Pulmonary artery endothelial cell (primary cell): ENCODE results near the gene EMX2. TPM values are rescaled to one million over a fixed set of nuclear protein-coding genes. Genes with fewer than 3 reads are reported as not detected.
"Not testable (repeated sequence)": the region's sequence is repeated elsewhere in the genome, so short reads cannot be mapped to it uniquely, and the experiment has no call there.

ENCODE experiments used
- DNase-seq: peaks from one replicate; pipeline ENCODE4 v3.0.0-alpha.2; 2011; ENCODE audit warnings: low read depth, low spot score
- total RNA-seq: library from RNA; depleted of rRNA; stranded (reverse); fragments of >200 nt; gene quantifications from 2 replicates; pipeline ENCODE4 v1.2.3, GENCODE V29; 2014

EMX2 gene
- total RNA-seq, result not detected in 2 replicates

DNA sequence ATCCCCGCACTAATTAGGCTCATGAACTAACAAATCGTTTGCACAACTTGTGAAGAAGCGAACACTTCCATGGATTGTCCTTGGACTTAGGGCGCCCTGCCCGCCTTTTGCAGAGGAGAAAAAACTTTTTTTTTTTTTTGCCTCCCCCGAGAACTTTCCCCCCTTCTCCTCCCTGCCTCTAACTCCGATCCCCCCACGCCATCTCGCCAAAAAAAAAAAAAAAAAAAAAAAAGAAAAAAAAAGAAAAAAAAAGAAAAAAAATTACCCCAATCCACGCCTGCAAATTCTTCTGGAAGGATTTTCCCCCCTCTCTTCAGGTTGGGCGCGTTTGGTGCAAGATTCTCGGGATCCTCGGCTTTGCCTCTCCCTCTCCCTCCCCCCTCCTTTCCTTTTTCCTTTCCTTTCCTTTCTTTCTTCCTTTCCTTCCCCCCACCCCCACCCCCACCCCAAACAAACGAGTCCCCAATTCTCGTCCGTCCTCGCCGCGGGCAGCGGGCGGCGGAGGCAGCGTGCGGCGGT is at the start of gene EMX2:
EMX2 (plus strand) TSS at position 41 of the 519 bp plus-strand sequence. CDS start 522 bp downstream, outside the sequence.
- no peak for DNase-seq

DNA sequence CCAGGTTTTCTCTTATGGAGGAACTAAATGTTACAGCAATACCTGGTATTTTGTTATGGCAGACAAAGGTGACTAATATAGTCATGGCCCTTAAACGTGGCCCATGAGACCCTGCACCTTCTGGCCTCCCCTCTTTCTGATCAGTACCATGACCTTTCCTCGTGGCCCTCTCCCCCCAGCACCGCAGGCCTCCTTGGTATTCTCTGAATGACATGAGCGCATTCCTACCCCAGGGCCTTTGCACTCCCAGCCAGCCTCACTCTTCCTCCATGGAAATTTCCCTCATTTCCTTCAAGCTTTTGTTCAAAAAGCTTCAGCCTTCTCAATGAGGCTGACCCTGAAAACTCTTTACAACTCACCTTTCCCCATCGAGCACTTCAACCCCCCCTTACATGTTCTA is 46.5 kb upstream of the EMX2 start:
- DNase-seq, result no peak

DNA sequence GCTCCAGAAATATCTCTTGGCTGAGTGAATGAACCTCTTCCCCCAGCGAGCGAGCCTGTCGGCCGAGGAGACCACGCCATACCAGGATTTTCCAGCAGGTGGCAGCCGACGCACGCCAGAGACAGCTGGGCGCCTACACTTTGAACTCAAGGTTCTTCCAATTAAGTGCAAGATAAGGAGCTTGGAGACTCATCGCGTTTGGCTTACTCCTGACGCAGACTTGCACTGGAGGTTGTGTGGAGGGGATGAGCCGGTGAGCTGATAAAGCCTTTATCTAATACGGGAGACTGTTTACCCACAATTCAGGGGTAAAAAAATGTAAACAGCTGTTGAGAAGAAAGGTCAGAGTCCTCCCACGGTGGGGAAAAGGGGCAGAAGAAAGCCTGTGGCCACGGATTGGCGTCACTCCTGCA is 45.9 kb upstream of the EMX2 start:
- DNase-seq, result peak; percentile 36

DNA sequence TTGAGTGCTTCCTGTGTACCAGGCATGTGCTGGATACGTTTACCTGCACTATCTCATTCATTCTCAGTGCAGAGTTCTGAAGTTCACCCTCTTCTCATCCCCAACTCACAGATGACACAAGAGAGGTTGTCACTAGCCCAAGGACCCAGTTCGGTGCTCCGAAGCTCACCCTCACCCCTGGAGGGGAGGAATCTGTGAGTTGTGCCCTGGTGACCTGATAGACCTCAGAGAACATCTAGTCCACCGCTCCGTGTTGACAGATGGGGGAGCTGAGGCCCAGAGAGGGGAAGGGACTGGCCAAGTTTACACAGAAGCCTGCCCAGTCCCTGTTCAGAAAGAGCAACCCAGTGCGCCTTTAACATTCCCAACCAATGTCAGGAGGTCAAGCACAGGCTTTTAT is 44.8 kb upstream of the EMX2 start:
- no peak for DNase-seq

DNA sequence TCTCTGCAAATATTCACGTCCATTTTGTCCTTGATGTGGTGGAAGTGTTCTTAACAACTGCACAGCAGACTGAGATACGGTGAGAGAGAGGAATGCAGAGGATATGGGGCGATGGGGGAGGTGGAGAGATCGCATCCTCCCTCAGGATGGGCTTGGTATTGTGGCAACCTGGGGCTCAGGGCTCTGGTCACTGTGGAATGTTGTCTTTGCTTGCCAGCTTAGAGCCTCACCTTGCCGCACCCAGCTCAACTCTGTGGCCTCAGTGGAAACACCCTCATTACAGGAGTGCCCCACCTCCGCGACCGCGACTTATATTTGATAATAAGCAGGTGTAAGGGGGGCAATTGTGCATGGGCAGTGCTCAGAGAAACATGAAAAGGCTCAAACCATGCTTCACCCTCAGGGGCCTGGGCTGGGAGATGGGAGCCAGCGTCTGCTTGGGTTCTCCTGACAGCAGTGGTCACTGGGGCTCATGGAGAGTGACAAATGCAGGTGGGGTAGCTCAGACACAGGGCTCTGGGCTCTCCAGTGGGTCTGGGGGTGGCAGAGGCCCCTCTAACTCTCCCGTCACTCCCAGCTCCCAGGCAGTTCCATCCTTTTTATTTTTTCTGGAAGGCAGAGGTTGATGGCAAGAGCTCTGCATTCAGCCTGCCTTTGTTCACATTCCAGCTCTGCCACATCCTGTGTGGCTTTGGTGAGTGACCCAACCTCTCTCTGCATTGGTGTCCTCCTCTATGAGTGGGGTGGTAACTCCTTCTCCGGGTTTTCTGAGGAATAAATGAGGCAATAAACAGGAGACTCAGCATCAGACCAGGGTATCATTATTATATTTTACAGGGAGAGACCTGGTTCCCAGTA is 43.1 kb upstream of the EMX2 start:
- no peak for DNase-seq

DNA sequence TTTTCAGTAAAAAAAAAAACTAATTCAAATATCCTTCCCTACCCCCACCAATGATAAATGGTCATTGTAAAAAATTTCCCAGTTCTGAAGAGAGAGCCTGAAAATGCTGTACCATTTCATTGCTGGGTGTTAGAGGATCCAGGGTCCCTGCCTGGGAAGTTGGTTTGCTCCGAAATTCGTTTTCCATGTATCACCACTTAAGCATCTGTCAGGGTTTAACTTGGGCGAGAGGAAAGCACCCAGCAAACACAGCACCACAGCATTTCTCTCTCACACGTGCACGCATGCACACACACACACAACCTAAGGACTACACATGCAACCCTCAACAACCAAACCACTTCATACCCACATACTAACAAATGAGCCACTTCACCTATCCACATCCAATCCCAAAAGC is 42.1 kb upstream of the EMX2 start:
- DNase-seq, result no peak

DNA sequence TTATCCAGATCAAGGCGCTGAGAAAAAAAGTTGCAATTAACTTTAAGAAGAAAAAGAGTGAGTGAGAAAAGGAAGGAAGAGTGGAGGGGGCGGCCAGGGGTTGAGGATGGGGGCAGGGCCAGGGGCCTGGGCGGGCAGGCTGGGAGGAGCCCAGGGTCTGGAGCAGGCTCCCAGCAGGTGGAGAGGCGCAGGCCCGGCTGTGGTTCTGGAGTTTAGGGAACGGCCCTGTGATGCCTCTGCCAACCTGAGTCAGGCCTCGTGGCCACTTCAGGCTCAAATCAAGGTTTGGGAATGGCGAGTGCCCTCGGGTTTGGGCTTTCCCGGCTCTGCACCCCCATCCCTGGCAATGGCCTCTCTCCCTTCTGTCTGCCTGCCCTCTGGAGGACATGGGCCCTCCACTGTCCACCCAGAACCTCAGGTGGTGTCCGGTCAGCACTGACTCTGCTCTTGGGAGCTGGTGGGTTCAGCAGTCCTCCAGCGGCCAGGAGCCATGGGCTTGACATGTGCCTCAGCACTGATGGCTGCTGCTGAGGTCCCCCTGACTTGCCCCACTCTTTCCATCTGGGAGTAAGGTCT is 41.0 kb upstream of the EMX2 start:
- DNase-seq, result no peak

DNA sequence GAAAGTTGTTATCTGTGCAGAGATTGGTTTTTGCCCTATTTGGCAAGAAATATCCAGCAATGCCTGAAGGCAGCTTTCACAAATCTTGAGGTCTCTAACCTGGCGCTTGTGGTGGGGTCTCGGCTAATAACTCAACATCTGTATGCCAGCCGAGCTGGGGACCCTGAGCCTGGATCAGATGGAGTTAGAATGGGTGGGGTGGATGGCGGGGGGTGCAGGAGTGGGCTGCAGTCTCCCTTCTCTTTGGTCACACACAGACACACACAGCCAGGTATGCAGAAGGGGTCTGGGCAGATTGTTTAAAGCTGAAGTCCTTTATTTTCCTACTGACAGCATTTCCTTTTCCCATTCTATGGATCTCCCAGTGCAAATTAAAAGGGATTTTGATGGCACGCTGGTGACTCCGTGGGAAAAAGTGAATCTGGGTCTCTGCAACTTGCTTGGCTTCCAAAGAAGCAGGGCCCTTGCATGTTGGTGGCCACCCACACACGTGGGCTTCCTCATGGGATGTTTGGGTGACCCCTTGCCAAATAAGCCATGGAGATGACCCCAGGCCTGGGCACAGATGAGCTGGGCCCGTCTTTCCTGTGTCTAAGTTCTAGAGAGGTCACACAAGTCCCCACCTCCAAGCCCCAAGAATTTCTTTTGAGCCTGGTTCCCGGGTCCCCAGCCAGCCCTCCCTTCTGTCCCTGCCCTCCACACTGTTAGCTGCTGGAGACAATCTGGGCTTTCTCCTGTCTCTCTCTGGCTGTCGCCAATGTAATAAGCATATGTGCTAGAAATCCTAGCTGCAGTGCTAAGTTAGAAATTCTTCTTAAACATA is 39.9 kb upstream of the EMX2 start:
- DNase-seq, result no peak

DNA sequence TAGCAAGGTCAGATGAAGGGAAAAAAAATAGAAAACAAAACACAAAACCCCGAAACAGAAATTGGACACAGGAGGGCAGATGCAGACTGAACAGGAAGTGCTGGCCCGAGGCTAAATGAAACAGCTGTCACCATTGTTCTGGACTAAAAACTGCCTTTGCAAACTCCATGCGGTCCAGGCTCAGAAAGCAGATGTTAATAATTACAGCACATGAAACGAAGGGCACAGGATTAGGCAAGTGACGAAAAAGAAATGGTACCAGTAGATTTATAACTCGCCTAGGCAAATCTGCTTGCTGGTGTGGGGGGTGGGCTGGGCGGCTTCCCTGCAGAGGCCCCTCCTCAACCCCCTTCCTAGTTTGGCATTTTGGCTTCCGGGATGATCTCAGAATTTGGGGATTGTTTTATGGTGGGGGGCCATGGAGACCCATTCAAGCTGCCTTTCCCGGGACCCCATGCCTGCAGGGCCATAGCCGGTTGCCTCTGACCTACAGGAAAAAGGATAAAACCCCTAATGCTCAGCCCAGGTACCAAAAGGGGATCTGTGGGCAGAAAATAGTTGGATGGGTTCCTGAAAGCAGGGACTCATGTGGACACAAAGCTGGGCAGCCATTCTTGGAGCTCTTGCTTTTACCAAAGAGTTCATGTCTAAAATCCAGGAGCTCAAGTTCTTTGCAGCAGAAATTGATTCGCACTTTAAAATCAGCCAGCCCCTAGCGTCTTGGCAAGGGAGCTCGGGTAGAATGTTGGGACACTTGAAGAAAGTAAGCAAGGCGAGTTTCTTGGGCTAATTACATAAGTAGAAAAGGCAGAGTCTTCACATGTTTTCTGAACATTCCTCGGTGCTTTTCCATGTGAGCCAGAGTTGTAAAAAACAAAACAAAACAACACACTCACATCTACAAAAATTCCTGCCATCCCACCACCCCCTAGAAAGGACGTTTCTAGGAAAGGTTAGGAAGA is 39.0 kb upstream of the EMX2 start:
- no peak for DNase-seq

DNA sequence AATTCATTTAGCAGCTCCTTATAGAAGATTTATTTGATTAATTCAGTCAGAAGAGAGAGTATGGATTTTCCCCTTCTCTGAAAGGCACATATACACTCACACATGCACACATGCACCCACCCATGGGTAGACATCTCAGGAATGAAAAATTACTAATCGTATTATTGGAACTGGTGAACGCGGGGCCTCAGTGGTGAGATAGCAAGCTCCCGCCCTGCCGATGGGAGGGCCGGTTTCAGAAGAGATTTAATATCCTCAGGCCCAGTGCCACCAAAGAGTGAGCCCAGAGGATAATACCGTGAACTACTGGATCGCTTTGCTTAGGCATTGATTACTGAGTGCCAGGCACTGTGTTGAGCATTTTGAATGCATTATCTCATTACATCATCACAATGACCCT is 38.0 kb upstream of the EMX2 start:
- DNase-seq, result no peak

DNA sequence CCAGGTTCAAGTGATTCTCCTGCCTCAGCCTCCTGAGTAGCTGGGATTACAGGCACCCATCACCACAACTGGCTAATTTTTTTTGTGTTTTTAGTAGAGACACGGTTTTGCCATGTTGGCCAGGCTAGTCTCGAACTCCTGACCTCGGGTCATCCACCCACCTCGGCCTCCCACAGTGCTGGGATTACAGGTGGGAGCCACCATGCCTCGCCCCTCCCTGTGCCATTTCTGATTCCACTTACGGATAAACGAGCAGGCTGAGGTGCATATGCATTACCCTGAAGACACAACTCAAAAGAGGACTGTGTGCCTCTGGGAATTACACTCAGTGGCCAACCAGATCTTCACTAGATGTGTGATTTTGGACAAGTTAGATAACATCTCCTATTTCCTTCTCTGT is 35.5 kb upstream of the EMX2 start:
- DNase-seq, result not testable (repeated sequence)

DNA sequence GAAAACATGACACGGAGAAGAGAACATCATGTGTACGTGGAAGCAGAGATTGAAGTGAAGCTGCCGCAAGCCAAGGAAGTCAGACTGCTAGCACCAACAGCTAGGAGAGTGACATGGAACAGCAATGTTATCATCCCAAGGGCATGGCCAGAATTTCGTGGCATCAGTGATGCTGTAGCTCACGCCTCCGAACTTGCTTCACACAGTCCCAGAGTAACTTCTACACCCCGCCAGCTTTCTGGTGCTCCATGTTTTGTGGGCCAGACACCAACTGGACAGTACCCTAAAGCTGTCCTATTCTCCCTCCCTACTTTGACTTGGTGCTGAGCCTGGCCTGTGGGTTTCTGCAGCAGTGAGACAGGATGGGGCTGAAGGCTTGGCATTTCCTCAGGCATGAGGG is 33.0 kb upstream of the EMX2 start:
- no peak for DNase-seq

DNA sequence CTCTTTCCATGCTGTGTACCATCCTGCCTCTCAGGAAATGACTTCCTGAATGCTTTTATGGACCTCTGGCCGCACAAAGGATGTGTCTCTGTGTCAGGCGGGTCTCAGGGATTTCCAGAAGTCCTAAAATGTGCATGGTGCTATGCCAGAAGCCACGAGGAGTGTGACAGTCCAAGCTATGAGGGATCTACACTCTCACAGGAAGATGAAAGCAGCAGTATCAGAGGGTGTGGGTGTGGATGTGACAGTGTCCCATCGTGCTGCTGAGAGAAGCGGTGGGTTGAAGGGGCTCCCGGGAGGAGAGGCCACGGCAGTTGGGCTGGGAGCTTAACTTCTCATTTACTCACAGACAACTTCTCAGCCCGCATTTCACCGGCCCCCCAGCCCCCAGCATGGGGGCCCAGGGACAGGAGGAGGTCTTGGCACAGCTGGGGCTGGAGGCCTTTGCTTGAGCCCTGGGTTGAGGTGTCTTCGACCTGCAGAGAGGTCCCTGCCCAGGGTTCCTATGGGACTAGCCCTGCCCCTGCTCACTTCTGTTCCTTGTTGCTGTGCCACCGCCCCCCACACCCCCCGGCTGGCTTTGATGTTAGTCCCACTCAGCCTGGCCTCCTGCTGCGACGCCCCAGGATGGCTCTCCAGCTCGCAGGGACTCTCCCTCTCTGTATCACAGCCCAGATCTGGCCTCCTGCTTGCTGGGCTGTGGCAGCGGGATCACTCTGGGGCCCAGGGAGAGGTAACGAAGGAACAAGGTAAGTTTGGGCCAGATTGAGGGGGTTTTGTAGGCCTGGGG is 30.8 kb upstream of the EMX2 start:
- DNase-seq, result no peak

DNA sequence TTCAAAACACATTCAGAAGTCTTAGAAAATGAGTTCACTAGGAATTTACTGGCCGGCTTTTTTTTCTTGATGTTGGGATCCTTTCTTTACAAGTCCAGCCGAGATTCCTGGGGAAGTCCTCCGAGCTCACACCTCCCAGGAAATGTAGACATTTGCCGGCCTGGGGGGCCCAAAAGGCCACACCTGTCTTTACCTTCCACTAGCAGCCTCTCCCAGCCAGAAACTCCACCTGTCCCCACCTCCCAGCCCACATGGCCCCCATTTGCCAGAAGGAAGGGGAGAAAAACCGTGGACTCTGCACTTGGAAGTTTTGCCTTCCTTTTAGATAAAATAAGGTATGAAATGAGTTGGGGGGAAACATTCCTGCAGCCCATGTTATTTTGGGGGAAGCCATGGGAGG is 27.6 kb upstream of the EMX2 start:
- DNase-seq, result no peak

DNA sequence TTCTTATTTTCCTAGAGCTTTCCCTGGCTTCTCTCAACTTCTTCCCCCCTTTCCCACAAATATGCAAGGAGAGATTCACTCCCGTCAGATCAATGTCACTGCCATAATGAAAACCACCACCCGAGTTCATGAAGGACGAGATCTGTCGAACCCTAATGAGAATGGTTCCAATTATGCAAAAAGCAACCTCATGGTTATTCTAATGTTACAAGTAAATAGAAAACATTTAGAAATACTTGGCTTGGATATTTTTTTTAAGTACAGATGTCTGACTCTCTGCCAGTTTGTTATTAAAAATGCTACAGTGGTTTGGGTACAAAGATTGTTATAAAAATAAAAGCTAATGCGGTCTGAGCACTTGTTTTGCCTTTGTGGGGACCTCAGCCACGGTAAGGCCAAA is 25.9 kb upstream of the EMX2 start:
- DNase-seq, result no peak

DNA sequence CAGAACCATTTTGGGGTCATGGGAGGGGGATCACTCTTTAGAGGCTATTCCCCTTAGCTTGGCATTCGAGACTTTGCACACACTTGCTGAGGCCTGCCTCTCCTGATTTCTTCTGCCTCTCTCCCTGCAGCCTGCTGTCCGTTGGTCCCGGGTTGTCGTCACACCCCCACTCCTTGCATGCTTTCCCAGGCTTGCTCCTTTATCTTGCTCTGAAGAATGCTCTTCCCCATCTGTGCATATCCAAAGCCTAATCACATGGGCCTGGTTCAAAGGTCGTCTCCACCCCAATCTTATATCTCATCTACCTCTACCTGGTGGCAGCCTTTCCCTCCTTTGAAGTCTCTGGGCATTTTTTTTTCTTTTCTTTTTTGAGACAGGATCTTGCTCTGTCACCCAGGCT is 24.3 kb upstream of the EMX2 start:
- no peak for DNase-seq

DNA sequence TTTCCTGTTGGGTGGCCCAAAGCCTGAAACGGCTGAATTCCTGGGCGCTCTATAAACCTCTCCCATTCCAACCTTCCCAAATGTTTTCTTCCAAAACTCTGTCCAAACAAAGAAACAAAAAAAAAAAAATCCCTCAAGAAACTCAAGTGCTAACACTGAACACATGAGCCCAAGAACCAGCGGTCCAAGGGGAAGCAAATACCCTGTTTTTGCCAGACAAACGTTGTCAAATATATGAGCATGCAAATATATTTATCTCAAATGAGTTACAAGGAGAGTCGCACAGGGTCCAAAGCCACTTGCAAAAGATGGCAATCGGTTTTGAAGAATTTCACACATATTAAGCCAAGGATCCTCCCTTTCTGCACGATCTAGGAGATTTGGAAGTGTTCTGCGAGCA is 23.3 kb upstream of the EMX2 start:
- no peak for DNase-seq

DNA sequence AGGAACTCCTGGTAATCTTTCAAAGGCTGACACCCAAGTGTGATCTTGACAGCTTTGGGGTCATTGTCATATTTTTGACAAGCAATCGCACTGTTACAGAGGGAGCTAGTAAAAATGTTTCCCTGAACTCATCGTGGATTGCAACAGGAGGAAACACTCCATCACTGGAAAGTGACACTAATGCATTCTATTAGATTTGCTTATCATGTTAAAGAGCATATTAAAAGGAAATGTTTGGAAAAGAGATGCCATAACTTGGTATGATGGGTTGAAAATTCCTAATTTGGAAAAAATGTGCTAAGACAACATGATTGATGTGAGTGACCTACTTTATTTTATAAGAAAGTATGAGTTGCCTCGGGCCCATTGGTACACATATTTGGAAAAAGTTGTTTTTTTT is 22.7 kb upstream of the EMX2 start:
- DNase-seq, result no peak

DNA sequence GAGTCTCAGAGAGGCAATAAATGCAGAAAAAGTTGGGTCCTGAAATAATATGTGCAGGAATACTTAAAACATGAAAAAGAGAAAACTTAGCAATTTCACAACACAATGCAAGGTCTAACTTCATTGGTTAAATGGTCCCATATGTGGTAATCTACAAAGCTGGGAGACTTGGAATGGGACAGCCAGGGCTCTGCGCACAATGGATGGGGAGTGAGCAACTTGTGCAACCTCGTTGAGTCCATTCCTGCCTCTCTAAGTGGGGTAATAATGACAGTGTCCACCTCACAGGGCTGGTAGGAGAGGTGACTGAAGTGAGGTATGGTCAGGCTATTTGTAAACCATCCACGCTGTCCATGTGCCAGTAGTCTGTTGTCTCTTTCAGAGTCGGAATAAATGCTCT is 11.8 kb upstream of the EMX2 start:
- no peak for DNase-seq

DNA sequence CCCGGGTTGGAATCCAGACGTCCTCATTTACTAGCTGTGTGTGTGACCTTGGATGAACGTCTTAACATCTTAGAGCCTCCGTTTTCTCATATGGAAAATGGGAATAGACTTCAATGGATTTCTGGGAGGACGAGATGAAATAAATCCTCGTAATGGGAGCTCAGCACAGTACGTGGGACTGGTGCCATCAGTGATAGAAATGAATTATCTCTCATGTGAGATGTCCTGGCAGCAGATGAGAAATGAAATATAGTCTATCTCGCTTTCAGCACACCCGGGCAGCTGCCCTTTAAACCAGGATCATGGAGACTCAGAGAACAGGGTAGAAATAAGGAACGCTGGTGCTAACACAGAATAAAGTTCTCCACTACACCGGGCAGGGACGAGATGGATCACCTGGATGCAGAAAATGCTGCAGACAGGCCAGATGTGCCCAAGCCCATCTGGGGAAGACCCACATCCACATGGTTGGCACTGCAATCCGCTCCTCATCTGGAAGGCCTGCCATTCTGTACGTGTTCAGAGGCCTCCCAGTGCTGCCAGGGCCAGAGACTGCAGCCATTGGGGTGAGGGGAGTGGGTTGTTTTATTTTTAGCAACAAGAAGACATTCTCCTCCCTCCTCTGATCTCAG is 11.1 kb upstream of the EMX2 start:
- DNase-seq, result no peak
